Liver (tissue), 9 donors: Measurements from ENCODE around the gene KIF18B. TPM values are rescaled to one million over a fixed set of nuclear protein-coding genes. Genes with fewer than 3 reads are reported as not detected.

Source experiments
- DNase-seq: peaks from one replicate; pipeline ENCODE4 v3.0.0-alpha.2; 2017; ENCODE audit warnings: low spot score
- H3K27ac ChIP-seq, 2 donors: one replicate each; pipeline ENCODE4 v1.7.0; 2013; ENCODE audit warnings: inconsistent platforms in 2 of 2, low read length in 2 of 2, control low read depth in 1 of 2, low read depth in 1 of 2, mild to moderate bottlenecking in 1 of 2
- H3K27me3 ChIP-seq, 4 donors: one replicate each; pipeline versions ENCODE4 v1.6.1 to v1.7.0; 2013; ENCODE audit warnings: low read length in 3 of 4, inconsistent platforms in 1 of 4, mild to moderate bottlenecking in 1 of 4, moderate library complexity in 1 of 4; ENCODE audit not compliant: control insufficient read depth in 4 of 4, insufficient read depth in 4 of 4
- H3K36me3 ChIP-seq, 4 donors: one replicate each; pipeline versions ENCODE4 v1.6.1 to v1.7.0; 2013; ENCODE audit warnings: low read length in 3 of 4, mild to moderate bottlenecking in 3 of 4, low read depth in 1 of 4, moderate library complexity in 1 of 4; ENCODE audit not compliant: control insufficient read depth in 4 of 4, insufficient read depth in 3 of 4
- H3K4me1 ChIP-seq, 4 donors: one replicate each; pipeline versions ENCODE4 v1.6.1 to v1.7.0; 2013; ENCODE audit warnings: low read length in 3 of 4, mild to moderate bottlenecking in 3 of 4, moderate library complexity in 1 of 4; ENCODE audit not compliant: control insufficient read depth in 4 of 4, insufficient read depth in 4 of 4
- H3K4me3 ChIP-seq, 3 donors: one replicate each; pipeline versions ENCODE4 v1.6.1 to v1.7.0; 2013; ENCODE audit warnings: low read length in 3 of 3, control low read depth in 1 of 3, low read depth in 1 of 3, mild to moderate bottlenecking in 1 of 3
- H3K9ac ChIP-seq, 2 donors: one replicate each; pipeline ENCODE4 v1.7.0; 2013; ENCODE audit warnings: low read length in 2 of 2, mild to moderate bottlenecking in 2 of 2, moderate library complexity in 2 of 2, control low read depth in 1 of 2, low read depth in 1 of 2
- H3K9me3 ChIP-seq, 4 donors: one replicate each; pipeline versions ENCODE4 v1.6.1 to v1.7.0; 2013; ENCODE audit warnings: low read length in 3 of 4; ENCODE audit not compliant: control insufficient read depth in 4 of 4
- CTCF ChIP-seq: fragments of 150-350 bp; IDR thresholded peaks from 2 replicates; pipeline ENCODE4 v1.5.1; 2017; ENCODE audit warnings: improper control_type of control experiment, low read depth, low read length; ENCODE audit not compliant: missing input control
- EGR1 ChIP-seq, 2 donors: IDR thresholded peaks; 2 replicates each; pipeline ENCODE4 v1.6.1; 2016 to 2018; ENCODE audit warnings: antibody characterized with exemption in 2 of 2, low read depth in 2 of 2
- FOXA1 ChIP-seq: IDR thresholded peaks from 2 replicates; pipeline ENCODE4 v1.6.1; 2016; ENCODE audit warnings: antibody characterized with exemption
- FOXA2 ChIP-seq: IDR thresholded peaks from 2 replicates; pipeline ENCODE4 v1.6.1; 2016; ENCODE audit warnings: antibody characterized with exemption
- GABPA ChIP-seq, 2 donors: IDR thresholded peaks in 1 of 2; conservative IDR thresholded peaks in 1 of 2; 2 replicates each; pipeline ENCODE4 v1.6.1; 2016; ENCODE audit warnings: antibody characterized with exemption in 2 of 2, mild to moderate bottlenecking in 1 of 2, moderate library complexity in 1 of 2
- HNF4A ChIP-seq, 2 donors: conservative IDR thresholded peaks; 2 replicates each; pipeline ENCODE4 v1.6.1; 2016; ENCODE audit warnings: antibody characterized with exemption in 2 of 2, mild to moderate bottlenecking in 2 of 2
- HNF4G ChIP-seq: IDR thresholded peaks from 2 replicates; pipeline ENCODE4 v1.6.1; 2016; ENCODE audit warnings: antibody characterized with exemption
- JUND ChIP-seq, 2 donors: IDR thresholded peaks; 2 replicates each; pipeline ENCODE4 v1.6.1; 2016; ENCODE audit warnings: antibody characterized with exemption in 2 of 2
- MAX ChIP-seq: IDR thresholded peaks from 2 replicates; pipeline ENCODE4 v1.6.1; 2016; ENCODE audit warnings: antibody characterized with exemption
- NR2F2 ChIP-seq: IDR thresholded peaks from 2 replicates; pipeline ENCODE4 v1.6.1; 2016; ENCODE audit warnings: antibody characterized with exemption
- RAD21 ChIP-seq, 2 donors: IDR thresholded peaks; 2 replicates each; pipeline ENCODE4 v1.6.1; 2016; ENCODE audit warnings: antibody characterized with exemption in 2 of 2, mild to moderate bottlenecking in 2 of 2
- REST ChIP-seq: IDR thresholded peaks from 2 replicates; pipeline ENCODE4 v1.6.1; 2016; ENCODE audit warnings: antibody characterized with exemption, mild to moderate bottlenecking
- RXRA ChIP-seq, 2 donors: IDR thresholded peaks; 2 replicates each; pipeline ENCODE4 v1.6.1; 2017 to 2018; ENCODE audit warnings: antibody characterized with exemption in 2 of 2, mild to moderate bottlenecking in 1 of 2
- SP1 ChIP-seq: IDR thresholded peaks from 2 replicates; pipeline ENCODE4 v1.6.1; 2018; ENCODE audit warnings: antibody characterized with exemption, mild to moderate bottlenecking
- TAF1 ChIP-seq: conservative IDR thresholded peaks from 2 replicates; pipeline ENCODE4 v1.6.1; 2016; ENCODE audit warnings: antibody characterized with exemption, mild to moderate bottlenecking
- YY1 ChIP-seq: IDR thresholded peaks from 2 replicates; pipeline ENCODE4 v1.6.1; 2016; ENCODE audit warnings: antibody characterized with exemption, mild to moderate bottlenecking
- WGBS: extraction: QIAGEN DNeasy Blood & Tissue Kit; methylation state at CpG from one replicate; pipeline ENCODE4 v1.1.7; 2013; 5-methylcytosine and 5-hydroxymethylcytosine counted together
- polyA plus RNA-seq, 2 donors: library from polyadenylated mRNA; stranded (reverse) in 1 of 2; unstranded in 1 of 2; fragments of 200-250 nt in 1 of 2; fragments of >200 nt in 1 of 2; fragmentation: Nextera tagmentation in 1 of 2; extraction: Ambion mirVana in 1 of 2; gene quantifications; one replicate each; pipeline versions ENCODE4 v1.2.1 to v1.2.3, GENCODE V29; 2013 to 2015
- total RNA-seq, 2 donors: library from RNA; depleted of rRNA; stranded (reverse); fragments of >200 nt; gene quantifications; one replicate each; pipeline ENCODE4 v1.2.3, GENCODE V29; 2014
- TF ChIP-seq, protein P1 (sequence below): IDR thresholded peaks from 2 replicates; pipeline ENCODE4 v1.6.1; 2016; ENCODE audit warnings: antibody characterized with exemption
- TF ChIP-seq, protein P2 (sequence below): IDR thresholded peaks from 2 replicates; pipeline ENCODE4 v1.6.1; 2016; ENCODE audit warnings: antibody characterized with exemption
- donor health status: healthy.
- donor health status: healthy.
- donor health status: healthy.
- donor health status: healthy.
- donor health status: healthy.

Gene KIF18B
- total and polyA plus RNA-seq, 4 donors: under 0.01 to 11.9 (median 0.48) TPM

DNA sequence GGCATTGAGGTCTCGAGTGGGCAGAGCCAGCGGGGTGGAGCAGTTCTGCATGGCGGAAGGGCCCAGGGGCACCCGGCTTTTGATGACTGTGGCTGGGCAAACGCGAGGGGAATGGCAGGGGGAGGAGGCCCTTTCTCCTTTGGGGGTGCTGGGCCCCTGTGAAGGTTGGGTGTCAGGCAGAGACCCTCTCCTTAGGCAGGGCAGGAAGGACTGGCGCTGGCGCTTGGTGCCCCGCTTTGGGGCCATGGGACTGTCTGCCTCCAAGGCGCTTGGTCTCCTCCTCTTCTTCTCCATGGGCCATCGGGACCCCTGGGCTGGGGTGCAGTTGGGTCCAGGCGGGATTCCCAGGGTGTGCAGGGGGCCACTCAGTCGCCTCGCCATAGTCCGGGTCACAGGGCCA lies 19.4 kb downstream of the KIF18B start:
- no peak for DNase-seq
- Histone ChIP-seq H3K9ac (no peak overlapping the region), H3K4me1 (no peaks in the 10 kb centered on the region), H3K36me3 (no peaks in the 10 kb centered on the region), H3K27me3 (no peaks in the 10 kb centered on the region), H3K27ac (no peak overlapping the region), H3K4me3 (no peak overlapping the region), H3K9me3 (no peaks in the 10 kb centered on the region)
- WGBS: 98% methylated on average over 15 of the region's 15 CpGs
- TF ChIP-seq RXRA (IDR thresholded peaks at IDR 0.05): no peak
- TF ChIP-seq, protein P1, sequence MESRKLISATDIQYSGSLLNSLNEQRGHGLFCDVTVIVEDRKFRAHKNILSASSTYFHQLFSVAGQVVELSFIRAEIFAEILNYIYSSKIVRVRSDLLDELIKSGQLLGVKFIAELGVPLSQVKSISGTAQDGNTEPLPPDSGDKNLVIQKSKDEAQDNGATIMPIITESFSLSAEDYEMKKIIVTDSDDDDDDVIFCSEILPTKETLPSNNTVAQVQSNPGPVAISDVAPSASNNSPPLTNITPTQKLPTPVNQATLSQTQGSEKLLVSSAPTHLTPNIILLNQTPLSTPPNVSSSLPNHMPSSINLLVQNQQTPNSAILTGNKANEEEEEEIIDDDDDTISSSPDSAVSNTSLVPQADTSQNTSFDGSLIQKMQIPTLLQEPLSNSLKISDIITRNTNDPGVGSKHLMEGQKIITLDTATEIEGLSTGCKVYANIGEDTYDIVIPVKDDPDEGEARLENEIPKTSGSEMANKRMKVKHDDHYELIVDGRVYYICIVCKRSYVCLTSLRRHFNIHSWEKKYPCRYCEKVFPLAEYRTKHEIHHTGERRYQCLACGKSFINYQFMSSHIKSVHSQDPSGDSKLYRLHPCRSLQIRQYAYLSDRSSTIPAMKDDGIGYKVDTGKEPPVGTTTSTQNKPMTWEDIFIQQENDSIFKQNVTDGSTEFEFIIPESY: no peak
- TF ChIP-seq MAX: no peak
- no peak for TF ChIP-seq FOXA2
- no peak for TF ChIP-seq JUND (IDR thresholded peaks at IDR 0.05)
- no peak for TF ChIP-seq REST
- TF ChIP-seq HNF4A (conservative IDR thresholded peaks at IDR 0.05): no peak

- Histone ChIP-seq H3K36me3 (no peaks in the 10 kb centered on the region), H3K27ac (no peak overlapping the region), H3K27me3 (no peaks in the 10 kb centered on the region), H3K4me1 (no peaks in the 10 kb centered on the region), H3K9me3 (no peaks in the 10 kb centered on the region), H3K4me3 (no peak overlapping the region), H3K9ac (no peak overlapping the region)
- no peak for DNase-seq
- TF ChIP-seq FOXA1 (no peak), YY1 (no peak), HNF4G (no peak), RXRA (IDR thresholded peaks at IDR 0.05) (no peak), TAF1 (no peak), CTCF (no peak), GABPA (IDR thresholded peaks at IDR 0.05 in 1 of 2, conservative IDR thresholded peaks at IDR 0.05 in 1 of 2) (no peak), HNF4A (conservative IDR thresholded peaks at IDR 0.05) (no peak), SP1 (no peak), REST (no peak), EGR1 (IDR thresholded peaks at IDR 0.05; ENCODE audit: low read depth in 2 of 2) (no peak), MAX (no peak), RAD21 (IDR thresholded peaks at IDR 0.05) (no peak), JUND (IDR thresholded peaks at IDR 0.05) (no peak), NR2F2 (no peak), FOXA2 (no peak)
- TF ChIP-seq, protein P1: no peak
- TF ChIP-seq, protein P2, sequence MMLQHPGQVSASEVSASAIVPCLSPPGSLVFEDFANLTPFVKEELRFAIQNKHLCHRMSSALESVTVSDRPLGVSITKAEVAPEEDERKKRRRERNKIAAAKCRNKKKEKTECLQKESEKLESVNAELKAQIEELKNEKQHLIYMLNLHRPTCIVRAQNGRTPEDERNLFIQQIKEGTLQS: no peak
- 98% methylated on average over 3 of the region's 3 CpGs for WGBS
These were observed 19.9 kb downstream of the KIF18B start for GRCh38 chr17:44927696-44928095.
